ENCODE data around the gene HBS1L. TPM values are rescaled to one million over a fixed set of nuclear protein-coding genes. Genes with fewer than 3 reads are reported as not detected.
"Not testable (repeated sequence)": the region's sequence is repeated elsewhere in the genome, so short reads cannot be mapped to it uniquely, and the experiment has no call there.

Gene HBS1L
- total and polyA plus RNA-seq, 11 donors = 23.6 to 101 (median 81.3) TPM

DNA sequence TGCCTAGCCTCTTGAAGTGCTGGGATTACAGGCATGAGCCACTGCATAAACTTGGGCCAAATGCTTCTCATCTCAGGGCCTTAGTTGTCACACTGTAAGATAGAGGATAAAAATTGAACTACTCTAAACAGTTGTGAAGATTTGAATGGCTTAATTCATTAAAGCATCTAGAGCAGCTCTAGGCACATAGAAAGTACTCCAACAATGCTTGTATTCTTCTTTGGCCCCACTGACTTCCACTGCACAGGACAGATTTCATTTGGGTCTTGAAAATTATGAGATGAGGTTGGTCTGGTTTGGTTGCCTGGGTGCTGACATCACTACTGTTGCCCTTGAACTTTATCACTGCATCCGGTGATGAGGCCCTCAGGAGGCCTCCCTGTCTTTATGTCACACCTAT, 10.0 kb upstream of the HBS1L start:
- H3K27me3 ChIP-seq = no peaks in the 10 kb centered on the region
- no peaks in the 10 kb centered on the region for H3K9me3 ChIP-seq
- DNase-seq (no peak), ATAC-seq (no peak)
- H3K36me3 ChIP-seq = no peaks in the 10 kb centered on the region
- peaks cover 0 to 5% (median 0%) of the 10 kb centered on the region in 12 donors for H3K4me1 ChIP-seq
- no peak overlapping the region for H3K4me3 ChIP-seq
- WGBS, 4 donors = 40 to 47% (median 46%) methylated on average over 1 of the region's 1 CpG
- H3K27ac ChIP-seq = no peak overlapping the region
- intact Hi-C loops (cut with DNase I) = no loop called here
- TF ChIP-seq POLR2A (IDR thresholded peaks at IDR 0.05) = no peak
- TF ChIP-seq, protein P1, sequence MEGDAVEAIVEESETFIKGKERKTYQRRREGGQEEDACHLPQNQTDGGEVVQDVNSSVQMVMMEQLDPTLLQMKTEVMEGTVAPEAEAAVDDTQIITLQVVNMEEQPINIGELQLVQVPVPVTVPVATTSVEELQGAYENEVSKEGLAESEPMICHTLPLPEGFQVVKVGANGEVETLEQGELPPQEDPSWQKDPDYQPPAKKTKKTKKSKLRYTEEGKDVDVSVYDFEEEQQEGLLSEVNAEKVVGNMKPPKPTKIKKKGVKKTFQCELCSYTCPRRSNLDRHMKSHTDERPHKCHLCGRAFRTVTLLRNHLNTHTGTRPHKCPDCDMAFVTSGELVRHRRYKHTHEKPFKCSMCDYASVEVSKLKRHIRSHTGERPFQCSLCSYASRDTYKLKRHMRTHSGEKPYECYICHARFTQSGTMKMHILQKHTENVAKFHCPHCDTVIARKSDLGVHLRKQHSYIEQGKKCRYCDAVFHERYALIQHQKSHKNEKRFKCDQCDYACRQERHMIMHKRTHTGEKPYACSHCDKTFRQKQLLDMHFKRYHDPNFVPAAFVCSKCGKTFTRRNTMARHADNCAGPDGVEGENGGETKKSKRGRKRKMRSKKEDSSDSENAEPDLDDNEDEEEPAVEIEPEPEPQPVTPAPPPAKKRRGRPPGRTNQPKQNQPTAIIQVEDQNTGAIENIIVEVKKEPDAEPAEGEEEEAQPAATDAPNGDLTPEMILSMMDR (IDR thresholded peaks at IDR 0.05) = no peak

DNA sequence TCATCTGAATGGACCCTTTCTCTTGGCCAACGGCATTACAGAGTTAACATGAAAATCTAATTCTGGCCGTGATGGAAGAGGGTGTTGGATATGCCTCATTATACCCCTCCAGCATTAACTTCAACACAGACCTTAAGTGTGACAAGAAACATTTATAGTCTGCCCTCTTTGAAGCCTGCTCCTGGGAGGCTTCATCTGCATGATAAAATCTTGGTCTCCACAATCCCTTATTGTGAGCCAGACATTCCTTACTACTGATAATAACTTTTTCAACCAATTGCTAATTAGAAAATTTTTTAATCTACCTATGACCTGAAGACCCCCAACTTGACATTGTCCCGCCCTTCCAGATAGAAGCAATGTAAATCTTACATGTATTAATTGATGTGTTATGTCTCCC, 9.3 kb upstream of the HBS1L start:
- H3K36me3 ChIP-seq = no peaks in the 10 kb centered on the region
- peaks cover 0 to 5% (median 0%) of the 10 kb centered on the region in 12 donors for H3K4me1 ChIP-seq
- H3K27ac ChIP-seq = no peak overlapping the region
- H3K27me3 ChIP-seq = no peaks in the 10 kb centered on the region
- H3K9me3 ChIP-seq = no peaks in the 10 kb centered on the region
- 52 to 60% (median 57%) methylated on average over 3 of the region's 3 CpGs for WGBS, 4 donors
- intact Hi-C loops (cut with DNase I) = no loop called here
- DNase-seq (no peak), ATAC-seq (no peak)
- H3K4me3 ChIP-seq = no peak overlapping the region
- TF ChIP-seq, protein P1 (IDR thresholded peaks at IDR 0.05) = no peak
- TF ChIP-seq POLR2A (IDR thresholded peaks at IDR 0.05) = no peak

- intact Hi-C loops (cut with DNase I) = no loop called here
- Histone ChIP-seq H3K36me3 (no peaks in the 10 kb centered on the region), H3K9me3 (no peaks in the 10 kb centered on the region), H3K4me3 (no peak overlapping the region), H3K27ac (no peak overlapping the region), H3K4me1 (peaks cover 0 to 5% (median 0%) of the 10 kb centered on the region in 12 donors), H3K27me3 (no peaks in the 10 kb centered on the region)
- TF ChIP-seq, protein P1 (IDR thresholded peaks at IDR 0.05) = no peak
- TF ChIP-seq POLR2A (IDR thresholded peaks at IDR 0.05) = no peak
- ATAC-seq (no peak), DNase-seq (no peak)
- 70 to 76% (median 72%) methylated on average over 7 of the region's 7 CpGs for WGBS, 4 donors
Observed at GRCh38 chr6:135062735-135063134, 8.1 kb upstream of the HBS1L start.

- 52 to 64% (median 57%) methylated on average over 4 of the region's 4 CpGs for WGBS, 4 donors
- Histone ChIP-seq H3K4me3 (no peak overlapping the region), H3K9me3 (no peaks in the 10 kb centered on the region), H3K27me3 (no peaks in the 10 kb centered on the region), H3K27ac (no peak overlapping the region), H3K36me3 (no peaks in the 10 kb centered on the region), H3K4me1 (peaks cover 0 to 5% (median 0%) of the 10 kb centered on the region in 12 donors)
- intact Hi-C loops (cut with DNase I) = no loop called here
- DNase-seq (no peak), ATAC-seq (no peak)
- no peak for TF ChIP-seq POLR2A (IDR thresholded peaks at IDR 0.05)
- TF ChIP-seq, protein P1 (IDR thresholded peaks at IDR 0.05) = no peak
Observed at GRCh38 chr6:135060076-135060475, 5.5 kb upstream of the HBS1L start.

GRCh38 chr6:135058299-135058698, 3.7 kb upstream of the HBS1L start:
- H3K4me3 ChIP-seq; DNase-seq; ATAC-seq; H3K27ac ChIP-seq; H3K9me3 ChIP-seq; H3K27me3 ChIP-seq; intact Hi-C loops (cut with DNase I); H3K36me3 ChIP-seq: not testable (repeated sequence)
- H3K4me1 ChIP-seq = peaks cover 0 to 14% (median 8%) of the 10 kb centered on the region in 12 donors
- 88 to 93% (median 92%) methylated on average over 11 of the region's 11 CpGs for WGBS, 4 donors
